GM18909 (cell line): ENCODE data around the gene TAF1B.
"Not testable (repeated sequence)": the region's sequence is repeated elsewhere in the genome, so short reads cannot be mapped to it uniquely, and the experiment has no call there.

Experiments
- ATAC-seq: cut with Tn5 transposase; IDR thresholded peaks from one replicate; pipeline ENCODE4 v1.9.1; 2021; ENCODE audit warnings: mild to moderate bottlenecking; ENCODE audit not compliant: unreplicated experiment, poor library complexity

TAF1B gene

DNA sequence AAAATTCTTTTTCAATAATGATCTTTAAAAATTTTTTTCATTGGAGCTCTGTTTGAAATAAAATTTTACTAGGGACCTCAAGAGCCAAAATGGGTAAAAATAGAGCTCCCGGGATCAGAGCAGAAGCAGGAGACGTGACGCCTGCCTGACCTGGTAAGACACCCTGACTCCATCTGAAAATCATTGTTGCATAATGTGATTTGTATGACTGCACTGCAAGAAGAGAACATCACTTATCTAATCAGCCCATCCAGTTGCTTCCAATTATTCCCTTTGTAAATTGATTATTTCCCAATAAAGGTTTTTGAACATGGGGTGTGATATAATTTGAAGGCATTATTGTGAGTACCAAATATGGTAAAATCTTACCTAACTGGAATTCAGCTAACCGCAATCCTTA lies 17.1 kb upstream of the TAF1B start:
- no peak for ATAC-seq

DNA sequence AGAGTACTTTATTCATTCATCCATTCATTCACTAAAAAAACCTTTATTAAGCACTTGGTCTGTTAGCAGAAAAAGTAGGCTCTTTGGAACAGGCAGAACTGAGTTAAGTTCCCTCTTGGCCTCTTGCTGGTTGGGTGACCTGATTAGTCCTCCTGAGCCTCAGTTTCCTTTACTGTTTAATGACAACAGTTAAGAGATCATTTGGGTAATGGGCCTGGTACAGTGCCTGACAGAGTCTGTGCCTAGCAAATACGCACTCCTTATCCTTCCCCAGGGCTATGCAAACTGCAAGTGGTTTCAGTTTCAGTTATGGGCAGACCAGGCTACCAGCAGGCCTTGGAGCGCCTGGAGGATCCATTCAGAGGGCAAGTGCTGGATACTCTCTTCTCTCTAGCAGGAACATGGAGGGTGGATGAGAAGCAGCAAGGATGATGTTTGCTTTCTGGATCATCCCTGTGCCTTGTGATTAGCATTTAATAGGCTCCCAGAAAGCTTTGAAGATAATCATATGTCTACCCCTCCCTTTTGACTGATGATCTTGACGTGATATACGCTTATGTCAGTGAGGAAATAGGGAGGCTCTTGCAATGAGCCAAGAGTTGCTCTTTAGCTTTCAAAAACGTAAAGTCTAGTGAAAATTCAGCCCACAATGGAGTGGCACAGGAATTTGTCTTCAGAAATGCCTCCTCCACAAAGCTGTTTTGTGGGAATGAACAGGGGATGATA lies 12.4 kb upstream of the TAF1B start:
- ATAC-seq: no peak

DNA sequence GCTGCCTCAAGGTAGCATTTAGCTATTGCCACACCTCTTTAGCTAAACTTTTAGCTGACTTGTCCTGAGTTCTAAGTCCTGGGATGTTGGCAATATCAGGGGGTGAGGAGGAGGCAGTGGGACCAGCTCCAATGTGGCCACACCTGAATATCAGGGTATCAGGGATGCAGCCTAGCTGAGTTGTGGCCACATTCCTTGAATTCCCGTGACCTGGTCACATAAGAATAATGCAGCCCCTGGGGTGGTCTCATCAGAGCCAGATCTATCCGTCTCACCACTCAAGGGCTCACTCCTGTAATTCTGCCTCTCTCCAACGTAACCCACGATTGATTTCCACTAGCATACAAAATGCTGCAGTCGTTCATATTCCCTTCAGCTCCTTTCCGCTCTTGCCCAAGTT lies 11.6 kb upstream of the TAF1B start:
- no peak for ATAC-seq

DNA sequence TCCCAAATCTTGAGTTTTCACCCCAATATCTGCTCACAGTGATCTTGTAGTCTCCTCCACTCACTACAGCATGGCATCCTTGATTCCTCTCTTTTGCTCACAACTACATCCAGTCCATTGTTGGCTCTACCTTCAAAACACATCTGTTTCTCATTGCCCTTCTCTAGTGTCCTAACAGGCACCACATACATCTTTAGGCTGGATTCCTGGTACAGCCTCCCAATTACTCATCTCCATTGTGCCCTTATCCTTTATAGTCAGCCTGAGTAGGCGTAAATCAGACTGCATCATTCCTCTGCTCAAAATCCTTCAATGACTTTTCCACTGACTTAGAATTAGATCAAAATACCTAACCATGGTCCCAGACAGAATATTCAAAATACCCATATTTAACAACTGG lies 10.7 kb upstream of the TAF1B start:
- ATAC-seq: no peak

DNA sequence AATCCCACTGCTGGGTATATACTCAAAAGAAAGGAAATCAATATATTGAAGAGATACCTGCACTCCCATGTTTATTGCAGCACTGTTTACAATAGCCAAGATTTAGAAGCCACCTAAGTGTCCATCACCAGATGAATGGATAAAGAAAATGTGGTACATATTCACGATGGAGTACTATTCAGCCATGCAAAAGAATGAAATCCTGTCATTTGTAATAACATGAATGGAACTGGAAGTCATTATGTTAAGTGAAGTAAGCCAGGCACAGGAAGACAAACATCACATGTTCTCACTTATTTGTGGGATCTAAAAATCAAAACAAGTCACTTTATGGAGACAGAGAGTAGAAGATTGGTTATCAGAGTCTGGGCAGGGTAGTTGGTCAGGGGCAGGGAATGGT lies 8.2 kb upstream of the TAF1B start:
- ATAC-seq: not testable (repeated sequence)

DNA sequence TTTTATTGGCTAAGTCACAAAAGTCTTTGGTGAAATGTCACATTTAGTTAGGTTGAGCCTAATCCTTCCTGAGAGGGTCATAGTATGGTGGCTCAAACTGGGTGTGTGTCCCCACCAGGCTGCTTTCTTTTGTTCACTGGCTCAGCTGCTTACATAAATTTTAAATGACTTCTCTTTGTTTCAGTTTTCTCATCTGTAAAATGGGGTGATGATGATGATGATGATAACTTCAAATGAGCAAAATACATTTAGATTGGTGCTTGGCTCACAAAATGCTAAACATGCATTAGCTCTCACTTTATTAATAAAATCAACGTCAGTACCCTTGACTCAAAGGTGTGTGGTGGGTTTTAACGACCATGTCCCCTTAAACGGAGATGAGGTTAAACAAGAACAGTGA lies 7.2 kb upstream of the TAF1B start:
- no peak for ATAC-seq

DNA sequence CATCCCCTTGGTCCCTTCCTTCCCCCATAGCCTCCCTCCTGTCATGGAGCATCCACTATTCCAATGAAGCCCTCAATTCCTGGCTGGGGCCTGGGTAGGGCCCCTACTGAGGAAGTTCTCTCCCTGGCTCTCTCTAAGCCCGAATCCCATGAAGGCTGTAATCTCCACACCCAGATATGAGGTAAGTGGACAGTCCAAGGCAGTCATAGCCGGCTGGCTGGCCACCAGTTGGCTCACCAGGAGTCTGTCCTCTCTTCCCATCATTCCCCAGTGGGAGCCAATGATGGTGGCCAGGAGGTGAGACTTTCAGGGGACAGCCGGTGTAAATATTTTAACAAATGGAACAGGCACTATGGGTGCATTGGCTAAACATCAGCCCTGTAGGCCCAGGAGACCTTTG lies 6.8 kb upstream of the TAF1B start:
- no peak for ATAC-seq

DNA sequence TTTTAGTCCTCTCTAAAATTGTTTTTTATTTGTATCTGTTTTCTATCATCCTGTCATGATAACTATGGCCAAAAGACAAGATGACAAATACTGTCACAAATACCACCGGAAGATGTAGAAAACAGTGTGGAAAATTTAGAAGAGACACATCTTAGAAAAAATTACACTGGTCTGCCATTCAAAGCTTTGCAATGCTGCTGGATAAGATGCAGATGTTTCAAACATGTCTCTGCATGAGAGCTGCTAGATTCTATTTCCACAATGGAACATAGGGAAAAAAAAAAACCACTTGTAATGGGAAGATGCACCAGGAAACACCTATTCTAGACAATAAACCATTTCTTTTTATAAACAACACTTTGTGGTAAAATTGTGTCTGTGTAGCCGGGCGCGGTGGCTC lies 5.8 kb upstream of the TAF1B start:
- ATAC-seq: no peak

DNA sequence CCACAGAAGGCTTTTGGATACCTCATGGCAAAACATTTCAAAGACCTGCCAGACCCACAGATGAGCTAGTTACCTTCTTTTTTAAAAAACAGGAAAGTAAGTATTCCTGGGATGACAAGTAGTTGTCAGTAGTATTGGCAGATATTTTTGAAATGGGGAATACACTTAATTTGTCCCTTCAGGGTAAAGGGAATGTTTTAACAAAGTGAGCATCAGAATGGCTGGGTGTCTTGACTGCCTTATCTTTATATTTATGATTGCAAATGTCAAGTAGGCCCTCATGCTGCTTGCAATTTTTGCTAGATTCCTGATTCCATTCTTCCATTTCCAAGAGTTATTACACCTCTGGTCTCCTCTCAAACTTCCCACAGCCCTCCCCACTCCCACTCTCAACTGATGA lies 4.9 kb upstream of the TAF1B start:
- no peak for ATAC-seq

DNA sequence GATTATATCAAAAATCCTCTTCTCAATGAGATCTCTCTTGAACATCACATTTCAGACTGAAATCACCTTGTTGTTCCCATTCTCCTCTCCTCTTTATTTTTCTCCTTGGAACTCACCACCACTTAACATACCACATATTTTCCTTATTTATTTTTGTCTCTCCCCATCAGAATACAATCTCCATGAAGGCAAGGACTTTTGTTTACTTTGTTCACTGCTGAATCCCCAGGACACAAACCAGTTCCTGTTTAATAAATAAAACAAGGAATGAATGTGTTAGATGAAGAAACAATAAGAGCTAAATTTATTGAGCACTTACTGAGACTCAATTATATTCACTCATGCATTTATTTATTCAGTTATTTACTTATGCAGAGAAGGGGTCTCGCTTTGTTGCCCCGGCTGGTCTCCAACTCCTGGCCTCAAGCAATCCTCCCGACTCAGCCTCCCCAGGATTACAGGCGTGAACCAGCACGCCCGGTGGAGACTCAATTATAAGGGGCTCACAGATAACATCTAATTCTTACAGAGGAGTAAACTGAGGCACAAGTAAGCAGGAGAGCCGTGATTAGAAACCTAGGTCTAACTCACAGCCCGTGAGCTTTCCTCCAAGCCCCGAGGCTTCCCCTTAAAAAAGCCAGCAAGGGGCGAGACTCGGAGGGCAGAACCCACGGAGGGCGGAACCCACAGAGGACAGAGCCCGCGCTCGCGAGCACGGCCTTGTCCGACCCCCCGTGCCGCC lies 616 bp upstream of the TAF1B start:
- no peak for ATAC-seq

DNA sequence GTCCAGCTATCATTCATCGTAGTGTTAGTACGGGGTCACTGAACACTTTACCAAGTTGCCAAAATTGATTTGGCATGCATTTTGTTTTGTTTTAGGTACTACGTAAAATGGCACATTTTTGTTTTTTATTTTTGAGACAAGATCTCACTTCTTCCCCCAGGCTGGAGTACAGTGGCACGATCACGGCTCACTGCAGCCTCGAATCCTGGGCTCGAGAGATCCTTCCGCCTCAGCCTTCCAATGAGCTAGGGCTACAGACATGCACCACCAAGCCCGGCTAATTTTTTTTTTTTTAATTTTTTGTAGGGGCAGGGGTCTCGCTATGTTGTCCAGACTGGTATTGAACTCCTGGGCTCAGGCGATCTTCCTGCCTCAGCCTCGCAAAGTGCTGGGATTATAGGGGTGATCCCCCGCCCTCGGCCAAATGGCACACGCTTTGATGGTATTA lies 786 bp downstream of the TAF1B start:
- ATAC-seq: no peak

DNA sequence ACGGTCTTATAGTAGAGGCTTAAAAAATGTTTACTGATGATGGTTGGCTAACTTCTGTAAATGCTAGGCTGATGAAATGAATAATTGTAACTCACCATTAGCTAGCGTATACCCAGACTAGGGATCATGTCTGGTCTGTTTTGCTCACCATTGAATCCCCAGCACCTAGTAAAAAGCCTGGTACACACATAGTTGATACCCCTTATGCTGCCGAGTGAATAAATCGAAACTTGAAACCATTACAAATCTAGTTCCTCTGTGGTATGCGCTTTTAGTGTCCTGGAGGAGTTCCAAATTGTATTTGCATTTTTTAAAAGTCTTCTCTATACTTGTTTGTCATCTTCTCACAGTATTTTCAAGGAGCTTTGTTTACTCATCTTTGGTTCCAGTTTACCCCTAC lies 1.3 kb downstream of the TAF1B start:
- ATAC-seq: no peak

DNA sequence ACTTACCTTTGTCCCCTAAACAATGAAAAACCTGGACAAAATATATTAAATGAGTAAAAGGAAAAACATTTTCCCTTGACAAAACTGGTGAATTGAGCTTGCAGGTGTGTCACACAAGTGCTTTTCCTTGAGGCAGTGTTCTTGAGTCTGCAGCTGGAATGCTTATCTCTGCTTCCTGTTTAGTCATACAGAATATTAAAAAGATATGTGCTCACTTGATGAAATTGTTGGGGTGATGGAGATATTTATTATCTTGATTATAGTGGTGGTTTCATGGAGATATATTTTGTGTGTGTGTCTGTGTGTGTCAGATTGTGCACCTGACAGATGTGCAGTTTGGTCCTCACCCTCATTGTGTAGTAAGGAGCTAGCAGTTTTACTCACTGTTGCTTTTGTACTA lies 3.3 kb downstream of the TAF1B start:
- ATAC-seq: no peak

DNA sequence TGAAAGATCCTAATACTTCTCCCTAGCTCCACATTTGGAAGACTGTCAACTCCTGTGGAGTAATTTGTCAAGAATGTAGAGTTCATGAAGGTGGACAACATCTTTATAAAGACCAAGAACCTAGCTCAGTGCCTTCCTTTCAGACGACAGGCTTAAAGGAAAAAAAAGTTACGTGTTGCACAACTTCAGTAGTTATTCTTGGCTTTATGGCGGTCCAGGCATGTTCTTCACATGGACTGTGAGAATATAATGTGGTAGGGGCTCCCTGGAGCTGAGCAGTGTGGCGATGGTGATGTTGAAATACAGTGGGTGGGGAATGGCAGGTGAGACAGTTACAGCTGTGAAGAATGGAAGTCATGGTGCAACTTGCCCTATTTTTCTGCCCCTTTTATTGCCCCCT lies 3.9 kb downstream of the TAF1B start:
- no peak for ATAC-seq

DNA sequence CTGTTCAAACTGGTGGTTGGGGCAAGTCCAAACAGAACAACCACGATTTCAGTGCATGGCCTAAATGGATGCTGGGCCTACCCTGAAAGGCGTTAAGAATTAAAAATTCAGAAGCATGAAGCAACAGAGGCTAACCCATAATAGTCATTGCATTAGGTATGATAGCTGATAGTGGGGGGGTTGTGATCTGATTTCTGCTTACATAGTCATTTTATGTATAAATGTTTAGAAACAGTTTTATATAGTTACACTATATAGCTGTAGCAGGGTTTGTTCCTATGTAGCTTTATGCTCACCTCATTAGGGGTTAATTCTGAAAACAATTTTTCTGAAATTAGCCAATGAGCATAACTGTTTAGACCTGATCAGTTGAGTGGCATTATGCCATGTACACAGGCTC lies 9.6 kb downstream of the TAF1B start:
- ATAC-seq: no peak

DNA sequence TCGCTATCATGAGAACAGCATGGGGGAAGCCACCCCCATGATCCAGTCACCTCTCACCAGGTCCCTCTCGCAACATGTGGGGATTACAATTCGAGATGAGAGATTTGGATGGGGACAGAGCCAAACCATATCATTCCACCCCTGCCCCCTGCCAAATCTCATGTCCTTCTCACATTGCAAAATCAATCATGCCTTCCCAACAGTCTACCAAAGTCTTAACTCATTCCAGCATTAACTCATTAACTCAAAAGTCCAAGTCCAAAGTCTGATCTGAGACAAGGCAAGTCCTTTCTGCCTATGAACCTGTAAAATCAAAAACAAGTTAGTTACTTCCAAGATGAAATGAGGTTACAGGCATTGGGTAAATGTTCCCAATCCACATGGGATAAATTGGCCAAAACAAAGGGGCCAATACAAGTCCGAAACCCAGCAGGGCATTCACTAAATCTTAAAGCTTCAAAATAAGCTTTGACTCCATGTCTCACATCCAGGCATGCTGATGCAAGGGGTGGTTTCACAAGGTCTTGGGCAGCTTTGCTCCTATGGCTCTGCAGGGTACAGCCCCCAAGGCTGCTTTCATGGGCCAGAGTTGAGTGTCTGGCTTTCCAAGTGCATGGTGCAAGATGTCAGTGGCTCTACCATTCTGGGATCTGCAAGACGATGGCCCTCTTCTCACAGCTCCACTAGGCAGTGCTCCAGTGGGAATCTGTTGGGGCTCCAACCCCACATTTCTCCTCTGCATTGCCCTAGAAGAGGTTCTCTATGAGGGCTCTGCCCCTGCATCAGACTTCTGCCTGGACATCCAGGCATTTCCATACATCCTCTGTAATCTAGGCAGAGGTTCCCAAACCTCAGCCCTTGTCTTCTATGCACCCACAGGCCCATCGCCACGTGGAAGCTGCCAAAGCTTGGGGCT lies 14.8 kb downstream of the TAF1B start:
- ATAC-seq: no peak

DNA sequence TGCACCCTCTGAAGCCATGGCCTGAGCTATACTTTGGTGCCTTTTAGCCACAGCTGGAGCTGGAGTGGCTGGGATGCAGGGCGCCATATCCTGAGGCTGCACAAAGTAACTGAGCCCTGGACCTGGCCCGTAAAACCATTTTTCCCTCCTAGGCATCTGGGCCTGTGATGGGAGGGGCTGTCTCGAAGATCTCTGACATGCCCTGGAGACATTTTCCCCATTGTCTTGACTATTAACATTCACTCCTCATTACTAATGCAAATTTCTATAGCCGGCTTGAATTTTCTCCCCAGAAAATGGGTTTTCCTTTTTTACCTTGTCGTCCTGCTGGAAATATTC lies 15.4 kb downstream of the TAF1B start:
- no peak for ATAC-seq

DNA sequence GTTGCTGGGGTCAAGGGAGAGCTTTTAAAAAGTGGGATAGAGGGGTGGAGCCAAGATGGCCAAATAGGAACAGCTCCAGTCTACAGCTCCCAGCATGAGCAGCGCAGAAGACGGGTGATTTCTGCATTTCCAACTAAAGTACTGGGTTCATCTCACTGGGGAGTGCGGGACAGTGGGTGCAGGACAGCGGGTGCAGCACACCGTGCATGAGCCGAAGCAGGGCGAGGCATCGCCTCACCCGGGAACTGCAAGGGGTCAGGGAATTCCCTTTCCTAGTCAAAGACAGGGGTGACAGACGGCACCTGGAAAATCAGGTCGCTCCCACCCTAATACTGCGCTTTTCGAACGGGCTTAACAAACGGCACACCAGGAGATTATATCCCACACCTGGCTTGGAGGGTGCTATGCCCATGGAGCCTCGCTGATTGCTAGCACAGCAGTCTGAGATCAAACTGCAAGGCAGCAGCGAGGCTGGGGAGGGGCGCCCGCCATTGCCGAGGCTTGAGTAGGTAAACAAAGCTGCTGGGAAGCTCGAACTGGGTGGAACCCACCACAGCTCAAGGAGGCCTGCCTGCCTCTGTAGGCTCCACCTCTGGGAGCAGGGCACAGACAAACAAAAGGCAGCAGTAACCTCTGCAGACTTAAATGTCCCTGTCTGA lies 17.8 kb downstream of the TAF1B start:
- not testable (repeated sequence) for ATAC-seq

DNA sequence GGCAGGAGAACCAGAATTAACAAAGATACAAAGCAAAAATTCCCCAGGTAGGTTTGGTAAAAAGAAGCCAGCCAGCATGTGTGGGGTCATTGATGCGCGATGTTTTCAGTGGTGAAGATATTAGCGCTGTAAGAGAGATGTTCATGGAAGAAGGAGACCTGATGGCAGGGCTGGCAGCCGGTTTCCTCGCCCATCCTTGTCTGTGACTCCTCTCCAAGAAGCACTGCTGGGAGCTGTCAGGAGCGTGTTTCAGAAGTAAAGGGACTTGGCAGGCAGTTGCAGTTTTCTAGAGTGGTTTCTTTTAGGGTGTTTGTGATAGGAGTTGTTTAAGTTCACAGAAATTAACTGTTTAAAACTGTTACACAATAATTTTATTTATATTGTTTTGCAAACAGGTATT lies 24.6 kb downstream of the TAF1B start:
- no peak for ATAC-seq

DNA sequence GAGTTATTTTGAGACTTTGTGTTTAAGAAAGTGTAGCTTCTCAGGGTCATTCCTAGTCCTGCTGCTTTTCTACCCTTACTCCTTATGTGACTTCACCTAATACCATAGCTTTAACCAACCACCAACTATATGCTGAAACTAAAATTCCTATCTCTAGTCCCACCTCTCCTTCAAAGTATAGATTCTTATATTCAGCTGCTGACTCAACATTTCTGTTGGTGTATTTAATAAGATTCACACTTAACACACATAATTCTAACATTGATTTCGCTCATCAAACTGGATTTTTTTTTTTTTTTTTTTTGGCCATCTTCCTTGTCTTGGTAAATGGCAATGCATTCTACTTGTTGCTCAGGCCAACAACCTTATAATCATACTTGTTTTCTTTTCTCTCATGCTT lies 30.1 kb downstream of the TAF1B start:
- ATAC-seq: no peak

DNA sequence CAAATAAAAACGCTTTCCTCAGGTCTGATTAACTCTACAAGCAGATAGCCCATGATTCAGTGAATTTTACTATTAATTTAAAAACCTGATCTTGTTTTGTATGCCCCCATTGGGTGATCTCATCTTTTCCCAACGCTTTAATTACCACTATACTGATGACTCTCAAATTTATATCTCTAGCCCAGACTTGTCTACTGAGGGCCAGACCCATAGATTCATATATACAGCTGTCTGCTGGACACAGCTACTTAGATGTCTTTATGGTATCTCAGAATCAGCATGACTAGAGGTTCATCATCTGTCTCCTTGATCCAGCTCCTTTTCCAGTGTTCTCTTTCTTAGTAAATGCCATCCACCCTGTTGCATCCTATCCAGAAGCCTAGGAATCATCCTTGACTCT lies 33.8 kb downstream of the TAF1B start:
- no peak for ATAC-seq
